ENCODE results near the gene ZDHHC3. TPM values are rescaled to one million over a fixed set of nuclear protein-coding genes. Genes with fewer than 3 reads are reported as not detected.
A peak's percentile ranks its signal among the peaks of the same experiment; 100 is the strongest.

ZDHHC3 gene
- polyA plus RNA-seq, 1 of the 3 experiments (the other 2 are of a cell fraction), result 60.7 TPM

- Histone ChIP-seq H2AFZ (ENCODE audit: low read depth) (no peak overlapping the region), H4K20me1 (ENCODE audit: insufficient read depth) (no peaks in the 10 kb centered on the region), H3K36me3 (replicated peaks in 1 of 2; ENCODE audit: control insufficient read depth in 1 of 2, insufficient read depth in 2 of 2, low read length in 1 of 2) (peaks cover 8 to 12% of the 10 kb centered on the region in 2 experiments), H3K4me1 (ENCODE audit: control insufficient read depth in 1 of 2, insufficient read depth in 2 of 2, low read depth in 1 of 2, low read length in 1 of 2) (peaks cover 25 to 28% of the 10 kb centered on the region in 2 experiments), H3K4me3 (ENCODE audit: low read depth in 2 of 2, low read length in 1 of 2) (peak overlapping the region in 1 of 2 experiments; percentile 31; a peak in 3 of 4 replicates), H3K4me2 (peak overlapping the region; percentile 66), H3K9ac (peak overlapping the region; percentile 65), H3K27me3 (ENCODE audit: insufficient read depth) (no peaks in the 10 kb centered on the region), H3K9me3 (no peaks in the 10 kb centered on the region), H3K79me2 (ENCODE audit: insufficient read depth) (no peaks in the 10 kb centered on the region), H3K9me2 (no peaks in the 10 kb centered on the region), H3K27ac (ENCODE audit: low read depth in 2 of 2, low read length in 1 of 2) (peak overlapping the region; percentile 78 to 87), H3F3A (replicated peaks; ENCODE audit: insufficient read depth) (peaks cover 26% of the 10 kb centered on the region)
- no peak for DNase-seq
- TF ChIP-seq MXI1 (IDR thresholded peaks at IDR 0.05; ENCODE audit: low read depth, low read length) (no peak), NFIC (IDR thresholded peaks at IDR 0.05; ENCODE audit: borderline replicate concordance) (peak; percentile 16; the same call in 1 of the 2 replicates), FOXM1 (IDR thresholded peaks at IDR 0.05; ENCODE audit: low read depth) (no peak), TCF12 (IDR thresholded peaks at IDR 0.05) (peak; percentile 61), POLR2AphosphoS5 (IDR thresholded peaks at IDR 0.05; ENCODE audit: low read depth, low read length) (0 out of 2 replicates have a peak, but pooled peaks have one; percentile 20), YY1 (IDR thresholded peaks at IDR 0.05; ENCODE audit: low read depth) (peak; percentile 30; the same call in 1 of the 2 replicates), EP300 (IDR thresholded peaks at IDR 0.05; ENCODE audit: borderline replicate concordance in 1 of 2, low read depth in 1 of 2, low read length in 1 of 2) (peak in 1 of 2 experiments; percentile 32; a peak in 1 of 4 replicates), TEAD4 (IDR thresholded peaks at IDR 0.05; ENCODE audit: borderline replicate concordance, insufficient read depth) (peak; percentile 75), JUND (IDR thresholded peaks at IDR 0.05) (peak; percentile 24; the same call in 1 of the 2 replicates), SMC3 (IDR thresholded peaks at IDR 0.05; ENCODE audit: low read depth, low read length) (no peak), PBX3 (IDR thresholded peaks at IDR 0.05) (peak; percentile 72; the same call in 1 of the 2 replicates)
- ChIA-PET CTCF (interaction anchor here (0.8 to 1.4 kb wide), 6 partner anchors 17 to 649 kb away, joined by 3 to 5 read pairs (median 4); no protein-coding TSS in a partner anchor), POLR2A (no interaction called here)
- 33% methylated on average over 7 of the region's 7 CpGs for WGBS (ENCODE audit: low lambda C conversion rate)
These were observed 36.0 kb upstream of the ZDHHC3 start for GRCh38 chr3:45011756-45012508.

- 9% methylated on average over 3 of the region's 3 CpGs for WGBS (ENCODE audit: low lambda C conversion rate)
- peak overlapping the region; percentile 66 for H3K4me2 ChIP-seq
- no peaks in the 10 kb centered on the region for H3K27me3 ChIP-seq (ENCODE audit: insufficient read depth)
- TF ChIP-seq ZBTB33 (IDR thresholded peaks at IDR 0.05; ENCODE audit: borderline replicate concordance, low read depth) (peak; percentile 40; the same call in 1 of the 2 replicates), PBX3 (IDR thresholded peaks at IDR 0.05) (peak; percentile 72), RFX5 (IDR thresholded peaks at IDR 0.05; ENCODE audit: low read length) (no peak), USF1 (IDR thresholded peaks at IDR 0.05; ENCODE audit: borderline replicate concordance, low read depth) (no peak), RCOR1 (IDR thresholded peaks at IDR 0.05; ENCODE audit: low read length) (no peak), FOSL2 (IDR thresholded peaks at IDR 0.05; ENCODE audit: borderline replicate concordance, low read depth) (peak; percentile 69; the same call in 1 of the 2 replicates), TAF1 (IDR thresholded peaks at IDR 0.05; ENCODE audit: borderline replicate concordance, low read depth, low read length) (peak; percentile 29; the same call in 1 of the 2 replicates), SIN3A (IDR thresholded peaks at IDR 0.05; ENCODE audit: borderline replicate concordance, low read depth, low read length) (peak; percentile 24), JUND (IDR thresholded peaks at IDR 0.05) (no peak; the same call in 1 of the 2 replicates), MAX (IDR thresholded peaks at IDR 0.05; ENCODE audit: low read depth) (peak; percentile 75), TCF12 (IDR thresholded peaks at IDR 0.05) (peak; percentile 79)
These were observed 34.9 kb upstream of the ZDHHC3 start for GRCh38 chr3:45010811-45011333.

More at GRCh38 chr3:45010811-45011333, 34.9 kb upstream of the ZDHHC3 start:
- peak overlapping the region; percentile 65; the same call in 1 of the 2 replicates for H3K9ac ChIP-seq
- no peak overlapping the region for H3K4me3 ChIP-seq (ENCODE audit: low read depth in 2 of 2, low read length in 1 of 2)
- no peaks in the 10 kb centered on the region for H4K20me1 ChIP-seq (ENCODE audit: insufficient read depth)
- no peaks in the 10 kb centered on the region for H3K9me3 ChIP-seq
- no peaks in the 10 kb centered on the region for H3K79me2 ChIP-seq (ENCODE audit: insufficient read depth)
- ChIA-PET POLR2A (interaction anchor here (0.6 to 0.8 kb wide), 2 partner anchors 15 to 453 kb away, joined by 3 to 6 read pairs; no protein-coding TSS in a partner anchor), CTCF (interaction anchor here (0.8 to 1.4 kb wide), 5 partner anchors 12 to 29 kb away, joined by 3 to 5 read pairs (median 3); no protein-coding TSS in a partner anchor)
- no peaks in the 10 kb centered on the region for H3K9me2 ChIP-seq
- DNase-seq, result no peak
- H2AFZ ChIP-seq (ENCODE audit: low read depth), result no peak overlapping the region
- peaks cover 26% of the 10 kb centered on the region for H3F3A ChIP-seq (replicated peaks; ENCODE audit: insufficient read depth)
- H3K36me3 ChIP-seq (replicated peaks in 1 of 2; ENCODE audit: control insufficient read depth in 1 of 2, insufficient read depth in 2 of 2, low read length in 1 of 2), result peaks cover 8 to 12% of the 10 kb centered on the region in 2 experiments
- peak overlapping the region; percentile 78 to 87 for H3K27ac ChIP-seq (ENCODE audit: low read depth in 2 of 2, low read length in 1 of 2)
- H3K4me1 ChIP-seq (ENCODE audit: control insufficient read depth in 1 of 2, insufficient read depth in 2 of 2, low read depth in 1 of 2, low read length in 1 of 2), result peaks cover 25 to 28% of the 10 kb centered on the region in 2 experiments
